Stimulated activated CD8-positive, alpha-beta memory T cell treated with anti-CD3 and anti-CD28 coated beads, Interleukin-4, amount 100 ng/mL, for 1 hour (primary cell): ENCODE measurements around the gene ZNF536.

Experiments used
- DNase-seq, 2 donors: peaks; one replicate each; pipeline ENCODE4 v3.0.0-alpha.2; 2020; ENCODE audit warnings: low read depth in 2 of 2, low spot score in 1 of 2

Gene ZNF536

GRCh38 chr19:30361721-30362120 is 10.5 kb upstream of the ZNF536 start:
- DNase-seq: no peak

- DNase-seq: no peak
Measured at GRCh38 chr19:30362156-30362754, 9.9 kb upstream of the ZNF536 start.

- no peak for DNase-seq
Measured at GRCh38 chr19:30363073-30363472, 9.1 kb upstream of the ZNF536 start.

- DNase-seq: no peak
Measured at GRCh38 chr19:30364866-30365800, 7.1 kb upstream of the ZNF536 start.

- no peak for DNase-seq
Measured at GRCh38 chr19:30366282-30366681, 5.9 kb upstream of the ZNF536 start.

- no peak for DNase-seq
Measured at GRCh38 chr19:30367006-30367405, 5.2 kb upstream of the ZNF536 start.

GRCh38 chr19:30367421-30367820 is 4.8 kb upstream of the ZNF536 start:
- DNase-seq: no peak

GRCh38 chr19:30369833-30370232 is 2.4 kb upstream of the ZNF536 start:
- DNase-seq: no peak

- DNase-seq: no peak
Measured at GRCh38 chr19:30371161-30371836, 885 bp upstream of the ZNF536 start.

GRCh38 chr19:30373593-30373992 is 1.4 kb downstream of the ZNF536 start:
- no peak for DNase-seq

- DNase-seq: no peak
Measured at GRCh38 chr19:30374539-30374864, 2.3 kb downstream of the ZNF536 start.

GRCh38 chr19:30374865-30375552 is 2.8 kb downstream of the ZNF536 start:
- DNase-seq: no peak

GRCh38 chr19:30375553-30376031 is 3.4 kb downstream of the ZNF536 start:
- DNase-seq: no peak

GRCh38 chr19:30376272-30376671 is 4.1 kb downstream of the ZNF536 start:
- DNase-seq: no peak

- no peak for DNase-seq
Measured at GRCh38 chr19:30376826-30377425, 4.7 kb downstream of the ZNF536 start.

- DNase-seq: no peak
Measured at GRCh38 chr19:30378701-30379100, 6.5 kb downstream of the ZNF536 start.

GRCh38 chr19:30379841-30380610 is 7.8 kb downstream of the ZNF536 start:
- no peak for DNase-seq

- no peak for DNase-seq
Measured at GRCh38 chr19:30381366-30381765, 9.2 kb downstream of the ZNF536 start.

- DNase-seq: no peak
Measured at GRCh38 chr19:30385174-30385573, 13.0 kb downstream of the ZNF536 start.

GRCh38 chr19:30385666-30386065 is 13.5 kb downstream of the ZNF536 start:
- no peak for DNase-seq
